GM15510 (cell line): ENCODE data around the gene IL17REL.

Source experiments
- POLR2A ChIP-seq: IDR thresholded peaks from 3 replicates; pipeline ENCODE4 v1.6.1; 2011; ENCODE audit warnings: borderline replicate concordance; ENCODE audit not compliant: insufficient read length; ENCODE audit errors: extremely low read depth

IL17REL gene

GRCh38 chr22:50012211-50013181 lies at the start of gene IL17REL:
Gene IL17REL, minus strand, starts transcription at chr22:50012765. Its CDS starts 119 bp downstream, at chr22:50012646.
- no peak for TF ChIP-seq POLR2A

- no peak for TF ChIP-seq POLR2A
Observed at GRCh38 chr22:50061824-50062355, 49.3 kb upstream of the IL17REL start.

- TF ChIP-seq POLR2A: no peak
Observed at GRCh38 chr22:50061141-50061823, 48.7 kb upstream of the IL17REL start.

- TF ChIP-seq POLR2A: no peak
Observed at GRCh38 chr22:50060441-50061140, 48.0 kb upstream of the IL17REL start.

- no peak for TF ChIP-seq POLR2A
Observed at GRCh38 chr22:50059881-50060262, 47.3 kb upstream of the IL17REL start.

- TF ChIP-seq POLR2A: no peak
Observed at GRCh38 chr22:50058906-50059880, 46.6 kb upstream of the IL17REL start.

GRCh38 chr22:50058061-50058905 lies 45.7 kb upstream of the IL17REL start, which contains the start of gene TTLL8:
Gene TTLL8, minus strand, starts transcription at chr22:50058298.
- no peak for TF ChIP-seq POLR2A

GRCh38 chr22:50057278-50058060 lies 44.9 kb upstream of the IL17REL start:
- no peak for TF ChIP-seq POLR2A

- TF ChIP-seq POLR2A: no peak
Observed at GRCh38 chr22:50056214-50056972, 43.8 kb upstream of the IL17REL start.

- TF ChIP-seq POLR2A: no peak
Observed at GRCh38 chr22:50053861-50054260, 41.3 kb upstream of the IL17REL start.

GRCh38 chr22:50051930-50052329 lies 39.4 kb upstream of the IL17REL start:
- no peak for TF ChIP-seq POLR2A
